Activated naive CD8-positive, alpha-beta T cell treated with anti-CD3 and anti-CD28 coated beads for 36 hours (primary cell): ENCODE measurements around the gene EML1. TPM values are rescaled to one million over a fixed set of nuclear protein-coding genes. Genes with fewer than 3 reads are reported as not detected.

Source experiments
- DNase-seq: peaks from one replicate; pipeline ENCODE4 v3.0.0; 2021
- H3K27ac Mint-ChIP-seq: one replicate; pipeline ENCODE4 v1.8.0; 2022; ENCODE audit warnings: mild to moderate bottlenecking, moderate library complexity, mixed read lengths
- H3K27me3 Mint-ChIP-seq: one replicate; pipeline ENCODE4 v1.8.0; 2022; ENCODE audit warnings: mild to moderate bottlenecking, mixed read lengths
- H3K36me3 Mint-ChIP-seq: one replicate; pipeline ENCODE4 v1.8.0; 2021; ENCODE audit warnings: mild to moderate bottlenecking, mixed read lengths
- H3K4me1 Mint-ChIP-seq: one replicate; pipeline ENCODE4 v1.8.0; 2021; ENCODE audit warnings: mixed read lengths
- H3K4me3 Mint-ChIP-seq: one replicate; pipeline ENCODE4 v1.8.0; 2022; ENCODE audit warnings: mild to moderate bottlenecking, moderate library complexity, mixed read lengths
- H3K9me3 Mint-ChIP-seq: one replicate; pipeline ENCODE4 v1.8.0; 2022; ENCODE audit warnings: mixed read lengths
- total RNA-seq, 2 experiments: library from RNA; stranded (reverse); gene quantifications; one replicate each; pipeline ENCODE4 v1.2.3, GENCODE V29; 2021

Gene EML1
- total RNA-seq, 2 experiments from 2014 or later: 0.36 to 1.0 TPM

DNA sequence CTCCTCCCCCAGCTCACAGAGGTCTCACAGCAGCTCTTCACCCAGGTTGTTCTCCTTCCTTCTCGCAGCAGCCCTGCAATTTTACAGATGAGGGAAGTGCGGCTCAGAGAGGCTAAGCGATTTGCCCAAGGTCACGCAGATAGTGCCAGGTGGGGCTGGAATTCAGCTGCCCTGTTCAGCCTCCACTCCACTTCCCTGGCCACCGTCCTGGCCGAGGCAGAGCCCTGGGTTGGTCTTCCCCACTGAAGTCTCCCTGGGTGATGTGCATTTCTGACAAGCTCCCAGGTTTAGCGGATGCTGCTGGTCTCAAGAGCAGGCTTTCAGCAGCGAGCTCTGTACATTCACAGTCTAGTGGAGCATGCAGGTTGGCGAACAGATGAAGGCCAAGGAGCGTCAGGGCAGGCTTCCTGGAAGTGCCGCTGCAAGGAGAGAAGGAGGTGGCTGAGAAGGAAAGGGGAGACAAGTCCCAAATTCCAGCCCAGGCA is 28.9 kb upstream of the EML1 start:
- DNase-seq: no peak
- H3K27ac Mint-ChIP-seq: no peak overlapping the region
- no peaks in the 10 kb centered on the region for H3K36me3 Mint-ChIP-seq
- H3K27me3 Mint-ChIP-seq: peaks cover 3% of the 10 kb centered on the region
- H3K4me1 Mint-ChIP-seq: no peaks in the 10 kb centered on the region
- H3K4me3 Mint-ChIP-seq: no peak overlapping the region
- H3K9me3 Mint-ChIP-seq: peaks cover 1% of the 10 kb centered on the region

DNA sequence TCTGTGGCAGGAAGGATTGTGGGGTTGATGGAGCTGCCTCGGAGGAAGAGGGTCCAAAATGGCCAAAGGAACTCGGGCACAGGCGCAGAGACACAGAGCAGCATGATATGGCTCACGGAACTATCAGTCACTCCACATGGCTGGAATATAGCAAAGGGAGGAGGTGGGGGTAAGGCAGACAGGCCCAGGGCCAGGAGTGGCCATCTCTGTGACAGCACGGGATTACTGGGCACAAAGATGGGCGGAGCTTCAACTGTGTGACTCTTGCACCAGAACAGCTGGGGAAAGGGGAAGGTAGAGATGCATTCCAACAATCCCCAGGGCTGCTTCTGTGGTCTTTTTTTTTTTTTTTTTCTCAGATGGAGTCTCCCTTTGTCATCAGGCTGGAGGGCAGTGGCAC is 24.8 kb upstream of the EML1 start:
- Mint-ChIP-seq H3K4me1 (peaks cover 5% of the 10 kb centered on the region), H3K27ac (no peak overlapping the region), H3K9me3 (no peaks in the 10 kb centered on the region), H3K4me3 (no peak overlapping the region), H3K27me3 (peaks cover 7% of the 10 kb centered on the region), H3K36me3 (no peaks in the 10 kb centered on the region)
- DNase-seq: no peak

GRCh38 chr14:99769123-99769522 is 24.1 kb upstream of the EML1 start:
- DNase-seq: no peak
- H3K27me3 Mint-ChIP-seq: peaks cover 7% of the 10 kb centered on the region
- no peaks in the 10 kb centered on the region for H3K9me3 Mint-ChIP-seq
- H3K36me3 Mint-ChIP-seq: no peaks in the 10 kb centered on the region
- no peak overlapping the region for H3K4me3 Mint-ChIP-seq
- no peak overlapping the region for H3K27ac Mint-ChIP-seq
- H3K4me1 Mint-ChIP-seq: peaks cover 6% of the 10 kb centered on the region

DNA sequence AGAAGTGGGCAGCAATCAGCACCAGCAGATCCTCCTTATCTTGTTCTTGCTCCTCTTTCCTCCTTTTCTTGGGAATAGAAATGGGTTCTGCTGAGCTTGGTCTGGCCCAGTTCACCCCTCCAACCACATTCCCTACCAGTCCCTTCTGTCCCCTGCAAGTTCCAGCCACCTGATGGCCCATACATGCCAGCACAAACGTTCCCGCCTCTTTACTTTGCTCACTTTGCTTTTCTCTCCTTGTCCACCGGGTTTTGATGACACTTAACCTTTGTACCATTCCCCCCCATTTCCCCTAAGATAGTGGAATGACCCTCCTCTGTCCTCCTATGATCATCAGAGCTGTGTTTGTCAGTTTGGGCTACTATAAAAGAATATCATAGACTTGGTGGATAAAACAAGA is 23.4 kb upstream of the EML1 start:
- Mint-ChIP-seq H3K27me3 (peaks cover 12% of the 10 kb centered on the region), H3K36me3 (no peaks in the 10 kb centered on the region), H3K4me3 (no peak overlapping the region), H3K9me3 (no peaks in the 10 kb centered on the region), H3K4me1 (peaks cover 11% of the 10 kb centered on the region), H3K27ac (no peak overlapping the region)
- no peak for DNase-seq

DNA sequence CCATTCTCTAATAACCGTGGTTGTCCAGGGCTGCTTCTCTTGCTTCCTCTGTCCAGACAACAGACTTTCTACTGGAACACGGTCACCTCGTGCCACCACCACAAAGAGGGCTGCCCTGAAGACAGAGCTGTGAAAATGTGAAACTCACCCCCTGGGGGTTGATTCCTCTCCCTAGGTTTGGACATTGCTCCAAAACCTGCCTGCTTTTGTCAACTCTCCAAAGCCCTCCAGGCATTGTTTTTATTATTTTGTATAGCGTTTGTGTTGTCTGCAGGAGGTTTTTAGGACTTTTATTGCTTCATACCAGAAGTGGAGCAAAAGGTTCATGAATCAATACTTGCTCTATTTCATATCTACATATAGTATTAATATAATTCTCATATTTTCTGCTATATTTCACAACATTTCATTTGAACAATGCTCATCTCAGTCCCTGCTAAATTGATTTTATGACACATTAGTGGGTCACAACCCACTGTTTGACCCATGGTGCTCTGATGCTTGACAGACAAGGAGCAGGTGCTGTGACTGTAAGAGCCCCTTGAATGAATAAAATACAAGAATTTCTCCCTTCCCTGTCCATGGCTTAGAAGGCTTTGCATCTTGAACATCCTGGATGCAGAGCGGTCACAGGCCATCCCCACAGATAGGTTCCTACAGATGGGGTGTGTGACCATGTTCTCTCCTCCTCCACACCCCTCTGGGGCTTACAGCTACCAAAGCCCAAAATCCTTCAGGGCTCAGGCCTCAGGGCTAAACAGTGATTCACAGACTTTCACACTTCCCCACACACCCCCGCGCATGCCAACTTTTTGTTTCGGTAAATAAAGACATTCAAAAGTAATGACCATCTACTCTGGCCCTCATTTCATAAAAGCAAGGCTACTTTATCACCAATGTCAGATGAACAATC is 20.6 kb upstream of the EML1 start:
- DNase-seq: no peak
- Mint-ChIP-seq H3K27ac (no peak overlapping the region), H3K4me3 (no peak overlapping the region), H3K27me3 (peaks cover 32% of the 10 kb centered on the region), H3K9me3 (no peaks in the 10 kb centered on the region), H3K36me3 (no peaks in the 10 kb centered on the region), H3K4me1 (peaks cover 17% of the 10 kb centered on the region)

GRCh38 chr14:99773521-99774497 is 19.4 kb upstream of the EML1 start:
- H3K36me3 Mint-ChIP-seq: no peaks in the 10 kb centered on the region
- DNase-seq: no peak
- peaks cover 36% of the 10 kb centered on the region for H3K27me3 Mint-ChIP-seq
- H3K4me1 Mint-ChIP-seq: peaks cover 17% of the 10 kb centered on the region
- H3K9me3 Mint-ChIP-seq: no peaks in the 10 kb centered on the region
- no peak overlapping the region for H3K27ac Mint-ChIP-seq
- no peak overlapping the region for H3K4me3 Mint-ChIP-seq

DNA sequence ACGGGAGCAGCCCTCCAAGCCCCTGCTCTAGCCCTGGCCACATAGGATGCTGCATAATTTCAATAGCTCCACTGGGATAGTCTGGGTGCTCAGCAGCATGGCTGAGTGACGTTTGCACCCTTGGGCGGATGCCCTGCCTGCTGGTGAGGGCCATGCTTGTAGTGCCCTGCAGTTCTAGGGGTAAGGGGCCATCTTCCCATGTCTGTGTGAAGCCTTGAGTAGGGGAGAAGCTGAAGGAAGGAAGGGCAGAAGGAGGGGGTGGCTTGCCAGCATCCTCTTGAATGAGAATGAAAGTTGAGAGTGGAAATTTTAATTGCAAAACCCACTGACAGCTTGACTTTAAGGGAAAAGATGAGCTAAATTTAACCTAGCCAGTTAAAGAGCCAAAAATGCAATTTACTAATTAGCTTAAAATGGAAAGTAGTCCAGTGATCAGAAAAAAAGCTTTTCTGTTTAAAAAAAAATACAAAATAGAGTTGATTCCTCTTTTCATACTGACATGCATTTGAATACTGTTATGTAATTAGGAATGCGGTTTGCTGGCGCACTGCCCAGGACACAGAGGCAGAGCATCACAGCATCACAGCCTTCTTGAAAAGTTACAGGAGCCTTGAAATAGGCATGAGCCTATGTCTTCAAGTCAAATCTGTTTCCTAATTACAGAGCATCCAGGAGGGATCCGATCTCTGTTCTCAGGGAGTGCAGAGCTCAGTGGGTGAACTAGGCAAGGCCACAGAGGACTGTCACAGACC is 18.5 kb upstream of the EML1 start:
- H3K4me1 Mint-ChIP-seq: peaks cover 17% of the 10 kb centered on the region
- DNase-seq: no peak
- peaks cover 5% of the 10 kb centered on the region for H3K9me3 Mint-ChIP-seq
- peaks cover 44% of the 10 kb centered on the region for H3K27me3 Mint-ChIP-seq
- H3K4me3 Mint-ChIP-seq: no peak overlapping the region
- H3K36me3 Mint-ChIP-seq: peaks cover 2% of the 10 kb centered on the region
- no peak overlapping the region for H3K27ac Mint-ChIP-seq

GRCh38 chr14:99775351-99775750 is 17.9 kb upstream of the EML1 start:
- H3K9me3 Mint-ChIP-seq: peaks cover 5% of the 10 kb centered on the region
- peaks cover 46% of the 10 kb centered on the region for H3K27me3 Mint-ChIP-seq
- no peak overlapping the region for H3K4me3 Mint-ChIP-seq
- peaks cover 2% of the 10 kb centered on the region for H3K36me3 Mint-ChIP-seq
- peaks cover 17% of the 10 kb centered on the region for H3K4me1 Mint-ChIP-seq
- DNase-seq: no peak
- H3K27ac Mint-ChIP-seq: no peak overlapping the region

DNA sequence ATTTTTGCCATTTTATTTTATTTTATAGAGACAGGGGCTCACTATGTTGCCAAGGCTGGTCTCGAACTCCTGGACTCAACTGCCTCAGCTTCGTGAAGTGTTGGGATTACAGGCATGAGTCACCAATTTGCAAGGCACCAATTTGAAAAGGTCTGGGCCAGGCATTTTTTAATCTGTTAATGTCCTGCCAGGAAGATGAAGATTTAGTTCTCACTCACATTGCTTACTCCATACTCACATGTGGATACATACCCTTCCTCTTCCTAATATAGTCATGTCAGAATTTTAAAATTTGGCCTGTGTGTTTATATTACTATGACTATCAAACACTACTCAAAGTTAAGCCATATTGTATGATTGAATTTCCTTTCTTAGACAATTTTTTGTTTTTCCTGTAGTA is 15.3 kb upstream of the EML1 start:
- Mint-ChIP-seq H3K4me1 (peaks cover 14% of the 10 kb centered on the region), H3K27me3 (peaks cover 65% of the 10 kb centered on the region), H3K27ac (no peak overlapping the region), H3K4me3 (no peak overlapping the region), H3K36me3 (peaks cover 5% of the 10 kb centered on the region), H3K9me3 (peaks cover 5% of the 10 kb centered on the region)
- no peak for DNase-seq

GRCh38 chr14:99779751-99780150 is 13.5 kb upstream of the EML1 start:
- Mint-ChIP-seq H3K9me3 (peaks cover 5% of the 10 kb centered on the region), H3K4me3 (no peak overlapping the region), H3K4me1 (peaks cover 6% of the 10 kb centered on the region), H3K27ac (no peak overlapping the region), H3K36me3 (peaks cover 5% of the 10 kb centered on the region), H3K27me3 (peaks cover 61% of the 10 kb centered on the region)
- DNase-seq: no peak

- peaks cover 53% of the 10 kb centered on the region for H3K27me3 Mint-ChIP-seq
- DNase-seq: no peak
- no peak overlapping the region for H3K27ac Mint-ChIP-seq
- no peak overlapping the region for H3K4me3 Mint-ChIP-seq
- peaks cover 5% of the 10 kb centered on the region for H3K9me3 Mint-ChIP-seq
- peaks cover 5% of the 10 kb centered on the region for H3K36me3 Mint-ChIP-seq
- no peaks in the 10 kb centered on the region for H3K4me1 Mint-ChIP-seq
These were observed 12.5 kb upstream of the EML1 start for GRCh38 chr14:99780690-99781089.

GRCh38 chr14:99781091-99781490 is 12.1 kb upstream of the EML1 start:
- Mint-ChIP-seq H3K27me3 (peaks cover 52% of the 10 kb centered on the region), H3K36me3 (peaks cover 5% of the 10 kb centered on the region), H3K4me1 (no peaks in the 10 kb centered on the region), H3K27ac (no peak overlapping the region), H3K9me3 (peaks cover 5% of the 10 kb centered on the region), H3K4me3 (no peak overlapping the region)
- no peak for DNase-seq

DNA sequence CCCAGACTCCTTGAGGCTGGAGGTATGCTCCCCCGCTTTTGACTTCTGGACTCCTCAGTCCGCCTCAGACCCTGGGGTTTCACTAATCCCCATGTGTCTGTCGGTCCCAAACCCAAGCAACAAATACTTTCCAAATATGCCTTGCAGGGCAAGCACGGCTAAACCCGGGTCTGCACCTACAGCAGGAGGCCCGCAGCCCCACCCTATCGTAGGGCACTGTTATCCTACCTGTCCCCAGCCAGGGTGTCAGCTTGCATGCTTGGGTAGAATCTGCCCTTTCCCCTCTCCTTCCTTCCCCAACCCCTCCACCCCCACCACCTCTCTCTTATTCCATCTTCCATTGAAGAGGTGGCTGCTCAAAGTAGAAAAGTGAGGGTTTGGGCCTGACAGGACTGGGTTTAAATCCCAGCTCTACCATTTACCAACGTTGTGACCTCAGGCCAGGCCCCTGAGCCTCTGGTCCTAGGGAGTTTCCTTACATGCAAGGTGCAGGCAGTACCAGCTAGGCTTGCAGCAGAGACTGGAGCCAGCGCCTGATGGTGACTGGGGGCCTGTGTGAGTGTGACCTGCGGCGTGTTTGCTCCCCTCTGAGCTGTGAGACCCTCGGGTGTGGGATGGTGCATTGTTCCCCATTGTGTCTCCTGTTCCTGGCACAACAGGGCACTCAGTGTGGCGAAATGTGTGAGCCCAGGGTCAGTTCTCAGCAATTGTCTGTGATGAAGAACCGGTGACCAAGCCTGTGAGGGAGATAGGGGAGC is 11.2 kb upstream of the EML1 start:
- Mint-ChIP-seq H3K27me3 (peaks cover 44% of the 10 kb centered on the region), H3K36me3 (peaks cover 5% of the 10 kb centered on the region), H3K4me1 (no peaks in the 10 kb centered on the region), H3K27ac (no peak overlapping the region), H3K9me3 (peaks cover 5% of the 10 kb centered on the region), H3K4me3 (no peak overlapping the region)
- DNase-seq: no peak

DNA sequence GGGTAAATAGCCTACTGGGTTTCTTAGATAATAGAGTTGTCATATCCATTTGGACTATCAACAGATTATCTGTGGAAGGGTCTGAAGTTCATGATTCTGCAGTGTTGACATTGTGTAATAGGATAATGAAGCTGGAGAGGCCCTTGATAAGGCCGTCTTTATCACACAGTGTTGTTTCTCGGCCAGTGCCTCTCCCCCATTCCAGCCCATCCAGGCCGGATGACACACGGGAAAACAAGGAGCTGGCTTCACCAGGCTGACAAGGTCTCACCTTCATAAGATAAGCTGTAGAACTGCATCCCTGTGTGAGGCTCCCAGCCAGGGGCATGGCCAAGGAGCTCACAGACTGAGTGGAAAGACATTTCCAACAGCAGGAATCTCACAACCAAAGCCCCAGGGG is 8.7 kb upstream of the EML1 start:
- Mint-ChIP-seq H3K9me3 (no peaks in the 10 kb centered on the region), H3K4me1 (peaks cover 3% of the 10 kb centered on the region), H3K36me3 (peaks cover 3% of the 10 kb centered on the region), H3K27me3 (peaks cover 26% of the 10 kb centered on the region), H3K4me3 (no peak overlapping the region), H3K27ac (no peak overlapping the region)
- no peak for DNase-seq
